Fibroblast of lung (primary cell): ENCODE results near the gene OR14I1. TPM values are rescaled to one million over a fixed set of nuclear protein-coding genes. Genes with fewer than 3 reads are reported as not detected.

Experiments used
- DNase-seq, 2 donors: peaks; one replicate each; pipeline versions ENCODE4 v3.0.0 to v3.0.0-alpha.2; 2010; ENCODE audit warnings: low read depth in 2 of 2
- H2AFZ ChIP-seq: 2 replicates; pipeline ENCODE4 v1.5.1; 2012; ENCODE audit warnings: low read length, control low read depth, inconsistent platforms
- H3K27ac ChIP-seq: 2 replicates; pipeline ENCODE4 v1.5.1; 2011; ENCODE audit warnings: low read length, control low read depth; ENCODE audit not compliant: insufficient read depth
- H3K27me3 ChIP-seq: 2 replicates; pipeline ENCODE4 v1.5.1; 2011; ENCODE audit warnings: mild to moderate bottlenecking, low read length; ENCODE audit not compliant: control insufficient read depth, insufficient read depth
- H3K36me3 ChIP-seq: 2 replicates; pipeline ENCODE4 v1.5.1; 2011; ENCODE audit warnings: low read length; ENCODE audit not compliant: control insufficient read depth, insufficient read depth
- H3K4me1 ChIP-seq: 2 replicates; pipeline ENCODE4 v1.5.1; 2011; ENCODE audit warnings: low read length; ENCODE audit not compliant: control insufficient read depth, insufficient read depth; ENCODE audit errors: extremely low read depth
- H3K4me2 ChIP-seq: 2 replicates; pipeline ENCODE4 v1.5.1; 2011; ENCODE audit warnings: low read length, control low read depth; ENCODE audit not compliant: insufficient read depth; ENCODE audit errors: extremely low read depth
- H3K4me3 ChIP-seq, 4 experiments: fragments of 200-600 bp in 1 of 4; sonication (generic) in 1 of 4; replicated peaks in 1 of 4; 2 replicates each; pipeline ENCODE4 v1.5.1; 2011 to 2016; ENCODE audit warnings: low read length in 4 of 4, low read depth in 3 of 4, mild to moderate bottlenecking in 3 of 4, control low read depth in 2 of 4, inconsistent platforms in 1 of 4, mixed read lengths in 1 of 4; ENCODE audit not compliant: insufficient read depth in 1 of 4; ENCODE audit errors: control extremely low read depth in 1 of 4
- H3K79me2 ChIP-seq: 2 replicates; pipeline ENCODE4 v1.5.1; 2012; ENCODE audit warnings: mild to moderate bottlenecking, low read length, inconsistent platforms; ENCODE audit not compliant: control insufficient read depth, insufficient read depth
- H3K9ac ChIP-seq: 2 replicates; pipeline ENCODE4 v1.5.1; 2011; ENCODE audit warnings: mild to moderate bottlenecking, low read length, control low read depth; ENCODE audit not compliant: insufficient read depth
- H3K9me3 ChIP-seq: 2 replicates; pipeline ENCODE4 v1.5.1; 2012; ENCODE audit warnings: low read depth, low read length; ENCODE audit not compliant: control insufficient read depth, insufficient read depth
- H4K20me1 ChIP-seq: 2 replicates; pipeline ENCODE4 v1.5.1; 2011; ENCODE audit warnings: low read length; ENCODE audit not compliant: control insufficient read depth, insufficient read depth; ENCODE audit errors: extremely low read depth
- CTCF ChIP-seq, 2 donors: IDR thresholded peaks in 1 of 2; conservative IDR thresholded peaks in 1 of 2; 1 replicate in 1 of 2; 2 replicates in 1 of 2; pipeline ENCODE4 v1.5.1; 2011 to 2012; ENCODE audit warnings: low read length in 2 of 2, control low read depth in 1 of 2, inconsistent platforms in 1 of 2, low read depth in 1 of 2, mild to moderate bottlenecking in 1 of 2
- EZH2 ChIP-seq: IDR thresholded peaks from 2 replicates; pipeline ENCODE4 v1.5.1; 2012; ENCODE audit warnings: low read length, control low read depth, mild to moderate bottlenecking; ENCODE audit errors: missing control alignments
- polyA plus RNA-seq, 2 donors: library from polyadenylated mRNA; depleted of rRNA in 1 of 2; stranded (reverse) in 1 of 2; unstranded in 1 of 2; fragments of >200 nt; gene quantifications; 2 replicates each; pipeline ENCODE4 v1.2.1, GENCODE V29; 2011 to 2012; ENCODE audit warnings: missing spikeins in 1 of 2
- total RNA-seq: library from RNA; depleted of rRNA; stranded (reverse); fragments of >200 nt; gene quantifications from 2 replicates; pipeline ENCODE4 v1.2.1, GENCODE V29; 2014

The OR14I1 gene
- total and polyA plus RNA-seq, 2 donors (not counting 1 experiment from before 2014, with no cell fraction given) = not detected

- Histone ChIP-seq H3K4me3 (no peak overlapping the region), H3K36me3 (no peaks in the 10 kb centered on the region), H3K9ac (no peak overlapping the region), H3K27ac (no peak overlapping the region), H3K4me2 (no peak overlapping the region), H3K27me3 (no peaks in the 10 kb centered on the region), H3K9me3 (no peaks in the 10 kb centered on the region), H4K20me1 (no peaks in the 10 kb centered on the region), H3K79me2 (no peaks in the 10 kb centered on the region), H2AFZ (no peak overlapping the region), H3K4me1 (no peaks in the 10 kb centered on the region)
- no peak for DNase-seq
- TF ChIP-seq CTCF (conservative IDR thresholded peaks at IDR 0.05 in 1 of 2, IDR thresholded peaks at IDR 0.05 in 1 of 2; ENCODE audit: low read depth in 1 of 2, low read length in 2 of 2) = no peak
- no peak for TF ChIP-seq EZH2
These were observed 7.8 kb upstream of the OR14I1 start for GRCh38 chr1:248710305-248710900.

DNA sequence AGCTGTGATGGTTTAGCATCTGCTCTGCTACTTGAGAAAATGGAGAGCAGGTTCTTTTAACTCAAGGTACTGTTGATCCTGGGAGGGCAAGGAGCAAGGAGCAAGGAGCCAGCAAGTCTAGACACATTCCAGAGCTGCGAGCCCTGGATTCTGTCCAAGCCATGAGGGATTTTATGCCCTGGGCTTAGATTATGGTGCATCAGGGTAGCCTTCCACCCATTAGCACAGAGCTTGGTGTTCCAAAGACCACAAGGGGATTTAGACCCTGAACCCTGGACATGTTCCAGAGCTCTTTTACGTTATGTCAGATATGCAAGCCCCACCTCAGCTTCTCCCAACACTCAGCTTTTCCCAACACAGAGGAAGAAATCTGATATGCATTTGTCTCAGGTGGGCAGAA, 2.0 kb upstream of the OR14I1 start:
- H2AFZ ChIP-seq = no peak overlapping the region
- H3K4me2 ChIP-seq = no peak overlapping the region
- no peaks in the 10 kb centered on the region for H3K9me3 ChIP-seq

GRCh38 chr1:248703674-248704073, 1.1 kb upstream of the OR14I1 start:
- H4K20me1 ChIP-seq = no peaks in the 10 kb centered on the region
- TF ChIP-seq CTCF (conservative IDR thresholded peaks at IDR 0.05 in 1 of 2, IDR thresholded peaks at IDR 0.05 in 1 of 2; ENCODE audit: low read depth in 1 of 2, low read length in 2 of 2) = no peak
- TF ChIP-seq EZH2 = no peak
- no peak overlapping the region for H3K27ac ChIP-seq
- no peaks in the 10 kb centered on the region for H3K36me3 ChIP-seq
- no peaks in the 10 kb centered on the region for H3K27me3 ChIP-seq
- no peak overlapping the region for H3K4me2 ChIP-seq
- no peak overlapping the region for H3K4me3 ChIP-seq
- H3K79me2 ChIP-seq = no peaks in the 10 kb centered on the region
- H3K4me1 ChIP-seq = no peaks in the 10 kb centered on the region
- H3K9ac ChIP-seq = no peak overlapping the region
- H3K9me3 ChIP-seq = no peaks in the 10 kb centered on the region
- no peak for DNase-seq
- H2AFZ ChIP-seq = no peak overlapping the region

More for the DNA sequence above, 2.0 kb upstream of the OR14I1 start:
- Histone ChIP-seq H3K9ac (no peak overlapping the region), H3K36me3 (no peaks in the 10 kb centered on the region), H3K4me3 (no peak overlapping the region), H3K27ac (no peak overlapping the region), H4K20me1 (no peaks in the 10 kb centered on the region), H3K27me3 (no peaks in the 10 kb centered on the region), H3K4me1 (no peaks in the 10 kb centered on the region), H3K79me2 (no peaks in the 10 kb centered on the region)
- DNase-seq = no peak
- TF ChIP-seq CTCF (conservative IDR thresholded peaks at IDR 0.05 in 1 of 2, IDR thresholded peaks at IDR 0.05 in 1 of 2; ENCODE audit: low read depth in 1 of 2, low read length in 2 of 2) = no peak
- TF ChIP-seq EZH2 = no peak
